Activated naive CD4-positive, alpha-beta T cell treated with anti-CD3 and anti-CD28 coated beads, Interleukin-2, amount 10 ng/mL, durations not matched to agents 7 days and 5 days (primary cell): Measurements from ENCODE around the gene DHRS2.
"Not testable (repeated sequence)": the region's sequence is repeated elsewhere in the genome, so short reads cannot be mapped to it uniquely, and the experiment has no call there.

Source experiments
- CTCF ChIA-PET: fragments of 350-600 bp; sonication (Branson Sonifier 250); formaldehyde crosslinking; loops from one replicate; lab custom pipeline; 2021; ENCODE audit warnings: antibody characterized with exemption; lab: Charles Lee
- DNase-seq: peaks from one replicate; pipeline ENCODE4 v3.0.0-alpha.2; 2020
- H3K27ac Mint-ChIP-seq: one replicate; pipeline ENCODE4 v1.8.0; 2021; ENCODE audit warnings: mild to moderate bottlenecking, moderate library complexity, mixed read lengths
- H3K27me3 Mint-ChIP-seq: one replicate; pipeline ENCODE4 v1.8.0; 2021; ENCODE audit warnings: mild to moderate bottlenecking, mixed read lengths
- H3K36me3 Mint-ChIP-seq: one replicate; pipeline ENCODE4 v1.8.0; 2021; ENCODE audit warnings: mixed read lengths
- H3K4me1 Mint-ChIP-seq: one replicate; pipeline ENCODE4 v1.8.0; 2021; ENCODE audit warnings: mixed read lengths
- H3K4me3 Mint-ChIP-seq: one replicate; pipeline ENCODE4 v1.8.0; 2021; ENCODE audit warnings: mild to moderate bottlenecking, moderate library complexity, mixed read lengths
- H3K9me3 Mint-ChIP-seq: one replicate; pipeline ENCODE4 v1.8.0; 2021; ENCODE audit warnings: mixed read lengths

DHRS2 gene, protein sequence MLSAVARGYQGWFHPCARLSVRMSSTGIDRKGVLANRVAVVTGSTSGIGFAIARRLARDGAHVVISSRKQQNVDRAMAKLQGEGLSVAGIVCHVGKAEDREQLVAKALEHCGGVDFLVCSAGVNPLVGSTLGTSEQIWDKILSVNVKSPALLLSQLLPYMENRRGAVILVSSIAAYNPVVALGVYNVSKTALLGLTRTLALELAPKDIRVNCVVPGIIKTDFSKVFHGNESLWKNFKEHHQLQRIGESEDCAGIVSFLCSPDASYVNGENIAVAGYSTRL

DNA sequence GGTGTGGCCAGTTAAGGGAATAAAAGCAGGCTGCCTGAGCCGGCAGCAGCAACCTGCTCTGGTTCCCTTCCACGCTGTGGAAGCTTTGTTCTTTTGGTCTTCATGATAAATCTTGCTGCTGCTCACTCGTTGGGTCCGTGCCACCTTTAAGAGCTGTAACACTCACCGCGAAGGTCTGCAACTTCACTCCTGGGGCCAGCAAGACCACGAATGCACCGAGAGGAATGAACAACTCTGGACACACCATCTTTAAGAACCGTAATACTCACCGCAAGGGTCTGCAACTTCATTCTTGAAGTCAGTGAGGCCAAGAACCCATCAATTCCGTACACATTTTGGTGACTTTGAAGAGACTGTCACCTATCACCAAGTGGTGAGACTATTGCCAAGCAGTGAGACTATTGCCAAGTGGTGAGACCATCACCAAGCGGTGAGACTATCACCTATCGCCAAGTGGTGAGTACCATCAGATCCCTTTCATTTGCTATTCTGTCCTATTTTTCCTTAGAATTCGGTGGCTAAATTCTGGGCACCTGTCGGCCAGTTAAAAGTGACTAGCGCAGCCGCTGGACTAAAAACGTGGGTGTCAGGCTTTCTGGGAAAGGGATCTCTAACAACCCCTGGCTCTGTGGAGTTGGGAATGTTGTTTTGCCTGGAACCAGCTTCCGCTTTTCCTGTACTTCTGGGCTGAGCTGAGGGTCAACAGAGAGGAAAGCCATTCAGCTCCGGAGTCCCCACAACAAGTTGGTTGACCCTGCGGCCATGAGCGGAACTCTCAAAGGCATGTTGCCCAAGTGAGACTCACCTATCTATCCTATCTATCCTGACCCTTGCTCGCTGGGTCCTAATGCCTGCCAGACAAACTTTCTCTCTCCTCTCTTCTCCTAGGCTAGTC, at the start of gene DHRS2:
Gene DHRS2 (plus strand): TSS at position 48 of the 895 bp plus-strand sequence. CDS start 2,501 bp downstream, outside the sequence.
- CTCF ChIA-PET: interaction anchor here (1.7 kb wide), 1 partner anchor 48 kb away, joined by 5 read pairs; no protein-coding TSS in a partner anchor

DNA sequence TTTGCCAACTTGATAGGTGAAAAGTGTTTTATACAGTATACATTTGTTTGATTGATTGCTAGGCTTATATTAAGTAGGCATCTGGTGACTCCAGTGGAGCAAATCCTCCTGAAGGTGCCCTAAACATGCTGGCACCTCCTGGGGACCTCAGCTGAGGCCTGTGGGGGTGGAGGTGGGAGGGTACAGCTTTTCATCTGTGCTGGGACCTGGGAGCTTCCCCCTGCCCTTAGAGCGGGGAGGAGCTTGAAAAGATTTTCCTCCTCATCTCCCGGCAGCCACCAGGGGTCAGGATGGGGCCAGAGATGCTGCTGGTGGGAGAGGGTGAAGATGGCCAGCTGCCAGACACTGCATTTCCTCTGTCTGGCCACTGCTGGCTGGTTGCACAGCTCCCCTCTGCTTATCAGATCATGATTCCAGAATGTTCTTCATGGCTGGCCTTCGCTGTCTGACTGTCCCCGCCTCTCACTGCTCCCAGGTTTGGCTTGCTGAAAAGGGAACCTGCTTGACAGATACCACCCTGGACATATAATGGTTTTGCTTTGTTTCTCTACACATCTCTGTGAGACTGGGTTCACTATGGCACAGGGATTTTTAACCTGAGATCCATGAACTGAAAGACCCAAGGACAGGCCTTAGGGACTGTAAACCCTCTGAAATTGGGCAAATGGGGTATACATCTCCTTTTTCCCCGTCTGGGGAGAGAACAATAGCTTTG, 47.1 kb upstream of the DHRS2 start:
- no peaks in the 10 kb centered on the region for H3K4me1 Mint-ChIP-seq
- CTCF ChIA-PET: interaction anchor here (0.7 to 3.8 kb wide), 31 partner anchors 11 to 447 kb away, joined by 3 to 33 read pairs (median 4); partner anchors contain the start of gene DHRS2
- no peaks in the 10 kb centered on the region for H3K36me3 Mint-ChIP-seq
- H3K9me3 Mint-ChIP-seq: no peaks in the 10 kb centered on the region
- H3K27ac Mint-ChIP-seq: no peak overlapping the region
- H3K27me3 Mint-ChIP-seq: peaks cover 29% of the 10 kb centered on the region
- peak; percentile 85 for DNase-seq
- no peak overlapping the region for H3K4me3 Mint-ChIP-seq

More for the DNA sequence above, at the start of gene DHRS2:
- Mint-ChIP-seq H3K27ac (no peak within 1 kb of the TSS), H3K36me3 (no peaks in the 10 kb centered on the region), H3K4me1 (peaks cover 5% of the 10 kb centered on the region), H3K9me3 (no peaks in the 10 kb centered on the region), H3K4me3 (no peak within 1 kb of the TSS), H3K27me3 (peaks cover 20% of the 10 kb centered on the region)
- no peak for DNase-seq

- Mint-ChIP-seq H3K9me3 (no peaks in the 10 kb centered on the region), H3K36me3 (no peaks in the 10 kb centered on the region), H3K4me1 (no peaks in the 10 kb centered on the region), H3K4me3 (no peak overlapping the region), H3K27me3 (peaks cover 27% of the 10 kb centered on the region), H3K27ac (no peak overlapping the region)
- DNase-seq: no peak
- CTCF ChIA-PET: interaction anchor here (0.7 to 3.8 kb wide), 24 partner anchors 10 to 344 kb away, joined by 3 to 33 read pairs (median 5); partner anchors contain the start of gene DHRS2
These were observed 46.6 kb upstream of the DHRS2 start for GRCh38 chr14:23589606-23590005.

DNA sequence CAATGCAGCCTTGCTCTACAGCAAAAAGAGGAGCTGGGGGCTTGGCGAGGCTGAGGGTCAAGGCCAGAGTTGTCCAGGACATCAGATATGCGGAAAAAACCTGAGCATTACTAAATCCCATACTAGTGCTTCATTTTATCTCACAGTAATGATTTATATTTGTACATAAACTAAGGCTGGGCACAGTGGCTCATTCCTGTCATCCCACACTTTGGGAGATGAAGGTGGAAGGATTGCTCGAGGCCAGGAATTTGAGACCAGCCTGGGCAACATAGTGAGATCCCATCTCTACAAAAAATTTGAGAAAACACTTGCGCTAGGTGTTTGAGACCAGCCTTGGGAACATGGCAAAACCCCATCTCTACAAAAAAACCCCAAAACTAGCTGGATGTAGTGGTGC, 46.0 kb upstream of the DHRS2 start:
- H3K4me1 Mint-ChIP-seq: no peaks in the 10 kb centered on the region
- no peak overlapping the region for H3K4me3 Mint-ChIP-seq
- no peak overlapping the region for H3K27ac Mint-ChIP-seq
- no peaks in the 10 kb centered on the region for H3K9me3 Mint-ChIP-seq
- H3K27me3 Mint-ChIP-seq: peaks cover 27% of the 10 kb centered on the region
- CTCF ChIA-PET: interaction anchor here (0.7 to 3.8 kb wide), 6 partner anchors 11 to 341 kb away, joined by 3 to 32 read pairs (median 10); no protein-coding TSS in a partner anchor
- no peaks in the 10 kb centered on the region for H3K36me3 Mint-ChIP-seq
- no peak for DNase-seq

GRCh38 chr14:23594191-23594590, 42.0 kb upstream of the DHRS2 start:
- CTCF ChIA-PET: not testable (repeated sequence)

GRCh38 chr14:23600322-23600707, 35.8 kb upstream of the DHRS2 start:
- CTCF ChIA-PET: interaction anchor here (0.7 to 2.1 kb wide), 3 partner anchors 12 to 65 kb away, joined by 3 to 7 read pairs (median 5); no protein-coding TSS in a partner anchor
- no peaks in the 10 kb centered on the region for H3K36me3 Mint-ChIP-seq

More at GRCh38 chr14:23594191-23594590, 42.0 kb upstream of the DHRS2 start:
- not testable (repeated sequence) for H3K4me1 Mint-ChIP-seq, H3K9me3 Mint-ChIP-seq, H3K27ac Mint-ChIP-seq, H3K36me3 Mint-ChIP-seq, H3K4me3 Mint-ChIP-seq, DNase-seq
- H3K27me3 Mint-ChIP-seq: peaks cover 16% of the 10 kb centered on the region

DNA sequence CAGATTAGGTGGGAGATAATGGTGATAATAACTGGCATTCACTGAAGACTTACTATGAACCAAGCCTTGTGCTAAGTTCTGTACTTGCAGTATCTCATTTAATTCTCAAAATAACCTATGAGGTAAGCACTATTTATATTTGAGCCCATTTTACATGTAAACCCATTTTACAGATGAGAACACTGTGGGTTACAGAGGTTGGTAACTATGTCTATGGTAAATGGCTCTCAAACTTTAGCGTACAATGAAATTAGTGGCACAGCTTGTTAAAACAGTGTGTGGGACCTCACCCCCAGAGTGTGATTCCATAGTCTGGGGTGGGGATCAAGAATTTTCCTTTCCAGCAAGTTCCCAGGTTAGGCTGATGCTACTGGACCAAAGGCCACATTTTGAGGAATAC, 35.4 kb upstream of the DHRS2 start:
- no peaks in the 10 kb centered on the region for H3K4me1 Mint-ChIP-seq
- no peak overlapping the region for H3K27ac Mint-ChIP-seq
- peaks cover 3% of the 10 kb centered on the region for H3K27me3 Mint-ChIP-seq
- no peak overlapping the region for H3K4me3 Mint-ChIP-seq
- CTCF ChIA-PET: interaction anchor here (2.1 kb wide), 1 partner anchor 31 kb away, joined by 7 read pairs; no protein-coding TSS in a partner anchor
- no peak for DNase-seq
- H3K36me3 Mint-ChIP-seq: no peaks in the 10 kb centered on the region
- H3K9me3 Mint-ChIP-seq: no peaks in the 10 kb centered on the region

More at GRCh38 chr14:23600322-23600707, 35.8 kb upstream of the DHRS2 start:
- Mint-ChIP-seq H3K9me3 (no peaks in the 10 kb centered on the region), H3K27me3 (peaks cover 4% of the 10 kb centered on the region), H3K4me1 (no peaks in the 10 kb centered on the region), H3K4me3 (no peak overlapping the region), H3K27ac (no peak overlapping the region)
- no peak for DNase-seq

DNA sequence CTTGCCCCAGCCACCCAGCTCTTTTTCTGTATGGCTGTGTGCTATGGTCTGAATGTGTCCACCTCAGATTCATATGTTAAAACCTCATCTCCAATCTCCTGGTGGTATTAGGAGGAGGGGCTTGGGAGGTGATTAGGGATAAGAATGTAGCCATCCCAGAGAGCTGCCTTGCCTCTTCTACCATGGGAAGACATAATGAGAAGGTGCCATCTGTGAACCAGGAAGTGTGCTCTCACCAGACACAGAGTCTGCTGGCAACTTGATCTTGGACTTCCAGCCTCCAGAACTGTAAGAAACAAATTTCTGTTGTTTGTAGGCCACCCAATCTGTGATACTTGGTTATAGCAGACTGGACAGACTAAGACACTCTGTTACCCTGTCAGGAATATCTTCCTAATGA, 34.7 kb upstream of the DHRS2 start:
- Mint-ChIP-seq H3K36me3 (no peaks in the 10 kb centered on the region), H3K4me3 (no peak overlapping the region), H3K27ac (no peak overlapping the region), H3K4me1 (no peaks in the 10 kb centered on the region), H3K9me3 (no peaks in the 10 kb centered on the region), H3K27me3 (no peaks in the 10 kb centered on the region)
- DNase-seq: no peak
- CTCF ChIA-PET: interaction anchor here (1.2 to 2.1 kb wide), 2 partner anchors 11 to 30 kb away, joined by 3 to 7 read pairs; no protein-coding TSS in a partner anchor

DNA sequence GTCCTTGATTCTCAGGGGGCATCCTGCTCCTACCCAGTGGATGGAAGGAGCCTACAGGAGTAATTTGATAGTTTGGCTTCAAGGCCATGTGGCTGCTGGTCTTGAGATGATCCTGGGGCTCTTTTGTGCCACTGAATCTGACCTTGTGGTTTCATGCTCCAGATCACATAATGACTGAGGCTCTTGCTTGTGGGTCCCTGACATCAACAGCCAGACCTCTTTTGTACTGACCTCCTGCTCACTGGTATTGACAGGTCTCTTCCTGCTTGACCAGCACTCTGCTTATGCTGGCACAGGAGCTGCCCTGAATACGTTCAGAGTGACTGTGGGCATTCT, 34.4 kb upstream of the DHRS2 start:
- no peak for DNase-seq
- Mint-ChIP-seq H3K36me3 (no peaks in the 10 kb centered on the region), H3K27ac (no peak overlapping the region), H3K27me3 (no peaks in the 10 kb centered on the region), H3K4me1 (no peaks in the 10 kb centered on the region), H3K9me3 (no peaks in the 10 kb centered on the region), H3K4me3 (no peak overlapping the region)
- CTCF ChIA-PET: interaction anchor here (1.2 kb wide), 2 partner anchors 11 to 13 kb away, joined by 3 read pairs; no protein-coding TSS in a partner anchor

GRCh38 chr14:23602181-23603095, 33.7 kb upstream of the DHRS2 start:
- peaks cover 5% of the 10 kb centered on the region for H3K27me3 Mint-ChIP-seq
- CTCF ChIA-PET: interaction anchor here (1.2 kb wide), 3 partner anchors 12 to 30 kb away, joined by 3 read pairs; no protein-coding TSS in a partner anchor
- no peak for DNase-seq

DNA sequence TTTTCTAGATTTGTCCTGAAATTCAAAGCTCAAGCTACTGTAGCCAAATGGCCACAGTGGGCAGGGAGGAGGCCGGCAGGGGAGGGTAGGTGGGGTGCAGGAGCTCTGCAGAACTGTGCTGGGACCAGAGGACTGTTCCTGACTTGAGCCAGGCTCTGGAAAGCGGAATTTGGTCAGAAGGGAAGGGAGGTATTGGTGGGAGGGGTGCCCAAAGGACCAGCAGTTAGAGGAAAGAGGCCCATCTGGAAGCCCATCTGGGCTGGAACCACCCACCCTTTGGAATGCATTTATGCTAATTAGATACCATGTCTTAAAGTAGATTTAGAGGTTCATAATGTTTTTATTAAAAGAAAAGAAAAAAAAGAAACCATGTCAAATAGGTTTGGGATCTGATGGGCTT, 33.1 kb upstream of the DHRS2 start:
- Mint-ChIP-seq H3K27ac (no peak overlapping the region), H3K4me1 (no peaks in the 10 kb centered on the region), H3K36me3 (no peaks in the 10 kb centered on the region), H3K9me3 (no peaks in the 10 kb centered on the region), H3K27me3 (peaks cover 7% of the 10 kb centered on the region), H3K4me3 (no peak overlapping the region)
- no peak for DNase-seq
- CTCF ChIA-PET: interaction anchor here (1.2 kb wide), 2 partner anchors 14 to 29 kb away, joined by 3 read pairs; no protein-coding TSS in a partner anchor

More at GRCh38 chr14:23602181-23603095, 33.7 kb upstream of the DHRS2 start:
- Mint-ChIP-seq H3K4me1 (no peaks in the 10 kb centered on the region), H3K36me3 (no peaks in the 10 kb centered on the region), H3K4me3 (no peak overlapping the region), H3K27ac (no peak overlapping the region), H3K9me3 (no peaks in the 10 kb centered on the region)

DNA sequence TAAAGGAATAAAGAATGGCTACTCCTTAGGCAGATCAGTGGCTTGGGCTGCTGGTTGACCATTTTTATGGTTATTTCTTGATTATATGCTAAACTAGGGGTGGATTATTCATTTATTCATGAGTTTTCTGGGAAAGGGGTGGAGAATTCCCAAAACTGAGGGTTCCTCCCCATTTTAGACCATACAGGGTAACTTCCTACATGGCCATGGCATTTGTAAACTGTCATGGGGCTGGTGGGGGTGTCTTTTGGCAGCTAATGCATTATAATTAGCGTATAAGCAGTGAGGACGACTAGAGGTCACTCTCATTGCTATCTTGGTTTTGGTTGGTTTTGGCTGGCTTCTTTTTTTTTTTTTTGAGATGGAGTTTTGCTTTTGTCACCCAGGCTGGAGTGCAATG, 32.0 kb upstream of the DHRS2 start:
- H3K27me3 Mint-ChIP-seq: peaks cover 7% of the 10 kb centered on the region
- peaks cover 6% of the 10 kb centered on the region for H3K9me3 Mint-ChIP-seq
- H3K4me1 Mint-ChIP-seq: peaks cover under 1% of the 10 kb centered on the region
- no peak for DNase-seq
- H3K36me3 Mint-ChIP-seq: peaks cover 5% of the 10 kb centered on the region
- no peak overlapping the region for H3K4me3 Mint-ChIP-seq
- CTCF ChIA-PET: no interaction called here
- H3K27ac Mint-ChIP-seq: no peak overlapping the region
